Ishikawa (cell line): ENCODE data around the gene NOSTRIN.

Source experiments
- CEBPB ChIP-seq: IDR thresholded peaks from 2 replicates; pipeline ENCODE4 v1.6.1; 2012
- CREB1 ChIP-seq: IDR thresholded peaks from 2 replicates; pipeline ENCODE4 v1.6.1; 2012; ENCODE audit warnings: low read depth
- EGR1 ChIP-seq: IDR thresholded peaks from 2 replicates; pipeline ENCODE4 v1.6.1; 2012
- EP300 ChIP-seq: IDR thresholded peaks from 2 replicates; pipeline ENCODE4 v1.6.1; 2012; ENCODE audit warnings: borderline replicate concordance
- FOXM1 ChIP-seq: IDR thresholded peaks from 2 replicates; pipeline ENCODE4 v1.6.1; 2012; ENCODE audit warnings: low read depth, borderline replicate concordance
- MAX ChIP-seq: IDR thresholded peaks from 2 replicates; pipeline ENCODE4 v1.6.1; 2012
- NFIC ChIP-seq: IDR thresholded peaks from 2 replicates; pipeline ENCODE4 v1.6.1; 2012
- RAD21 ChIP-seq: IDR thresholded peaks from 2 replicates; pipeline ENCODE4 v1.6.1; 2012; ENCODE audit warnings: low read depth
- REST ChIP-seq: IDR thresholded peaks from 2 replicates; pipeline ENCODE4 v1.6.1; 2012; ENCODE audit warnings: low read depth, mild to moderate bottlenecking
- TAF1 ChIP-seq: IDR thresholded peaks from 2 replicates; pipeline ENCODE4 v1.6.1; 2012; ENCODE audit warnings: low read depth, mild to moderate bottlenecking
- TCF12 ChIP-seq: IDR thresholded peaks from 2 replicates; pipeline ENCODE4 v1.6.1; 2012; ENCODE audit warnings: low read depth
- TEAD4 ChIP-seq: IDR thresholded peaks from 2 replicates; pipeline ENCODE4 v1.6.1; 2012
- USF1 ChIP-seq: IDR thresholded peaks from 2 replicates; pipeline ENCODE4 v1.6.1; 2012
- YY1 ChIP-seq: IDR thresholded peaks from 2 replicates; pipeline ENCODE4 v1.6.1; 2012; ENCODE audit warnings: low read depth
- ZBTB7A ChIP-seq: IDR thresholded peaks from 2 replicates; pipeline ENCODE4 v1.6.1; 2012; ENCODE audit warnings: low read depth

Gene NOSTRIN

GRCh38 chr2:168758970-168759820 lies 43.2 kb upstream of the NOSTRIN start:
- TF ChIP-seq EGR1 = no peak
- TF ChIP-seq TAF1 = no peak
- peak; percentile 68 for TF ChIP-seq RAD21

GRCh38 chr2:168765401-168765800 lies 37.0 kb upstream of the NOSTRIN start:
- TF ChIP-seq TEAD4 (no peak), NFIC (no peak), CREB1 (no peak), USF1 (no peak), RAD21 (no peak), TCF12 (no peak), EP300 (no peak), MAX (no peak), REST (no peak), YY1 (no peak), TAF1 (no peak), EGR1 (no peak), CEBPB (no peak), FOXM1 (no peak), ZBTB7A (no peak)

- TF ChIP-seq ZBTB7A = no peak
- no peak for TF ChIP-seq MAX
- TF ChIP-seq USF1 = no peak
- no peak for TF ChIP-seq YY1
- no peak for TF ChIP-seq NFIC
- no peak for TF ChIP-seq CEBPB
- TF ChIP-seq TAF1 = no peak
- no peak for TF ChIP-seq TEAD4
- TF ChIP-seq RAD21 = no peak
- no peak for TF ChIP-seq TCF12
Observed at GRCh38 chr2:168766600-168766999, 35.8 kb upstream of the NOSTRIN start.

- TF ChIP-seq REST = no peak
- TF ChIP-seq EP300 = no peak
- TF ChIP-seq MAX = no peak
- no peak for TF ChIP-seq ZBTB7A
- TF ChIP-seq USF1 = no peak
- TF ChIP-seq TEAD4 = no peak
- TF ChIP-seq TAF1 = no peak
- TF ChIP-seq FOXM1 = no peak
- no peak for TF ChIP-seq NFIC
- no peak for TF ChIP-seq EGR1
- no peak for TF ChIP-seq CEBPB
- no peak for TF ChIP-seq YY1
- TF ChIP-seq TCF12 = no peak
- no peak for TF ChIP-seq CREB1
- no peak for TF ChIP-seq RAD21
Observed at GRCh38 chr2:168767258-168767657, 35.2 kb upstream of the NOSTRIN start.

- TF ChIP-seq TCF12 = no peak
- TF ChIP-seq YY1 = no peak
- no peak for TF ChIP-seq CREB1
- no peak for TF ChIP-seq REST
- TF ChIP-seq EP300 = no peak
- no peak for TF ChIP-seq TAF1
Observed at GRCh38 chr2:168770796-168771195, 31.6 kb upstream of the NOSTRIN start.
